ENCODE measurements around the gene ZNF302. TPM values are rescaled to one million over a fixed set of nuclear protein-coding genes. Genes with fewer than 3 reads are reported as not detected.
"Not testable (repeated sequence)": the region's sequence is repeated elsewhere in the genome, so short reads cannot be mapped to it uniquely, and the experiment has no call there.

Gene ZNF302
- total RNA-seq, 1 donor = 19.2 TPM

DNA sequence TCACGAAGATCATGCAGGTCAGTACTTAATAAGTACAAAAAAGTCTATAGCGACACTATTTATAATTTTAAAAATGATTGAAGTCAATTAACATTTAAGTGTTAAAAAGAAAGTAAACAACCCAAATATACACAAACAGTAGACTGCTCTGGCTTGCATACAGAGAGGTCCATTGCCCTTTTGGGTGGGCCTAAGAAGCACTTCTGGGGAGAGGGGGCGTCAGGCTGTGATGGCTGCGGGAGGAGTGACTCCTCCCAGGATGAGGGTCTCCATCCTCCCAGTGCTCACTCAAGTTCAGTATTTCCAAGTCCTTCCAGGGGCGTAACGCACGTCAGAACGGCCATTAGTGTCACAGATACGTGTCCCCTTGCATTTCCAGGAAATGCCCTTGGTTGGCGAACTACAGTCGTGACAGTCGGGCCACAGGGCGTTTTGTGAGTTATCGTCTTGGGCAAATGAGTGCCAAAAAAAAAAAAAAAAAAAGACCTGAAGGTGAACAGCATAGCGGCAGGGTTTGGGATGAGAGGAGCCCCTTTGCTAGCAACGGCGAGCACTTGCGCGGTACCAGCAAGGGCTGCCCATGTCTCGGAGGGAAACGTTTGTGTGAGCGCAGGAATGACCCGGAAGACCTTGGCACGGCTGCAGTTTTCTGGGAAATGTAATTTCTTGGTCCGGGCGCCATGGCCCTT is 637 bp upstream of the ZNF302 start, which contains the start of gene SCGB2B2:
SCGB2B2 (minus strand) TSS at position 463 of the 689 bp plus-strand sequence. CDS start 82,596 bp downstream, outside the sequence.
- H3K4me2 ChIP-seq (ENCODE audit: insufficient read depth, low read length) = peak within 1 kb of the TSS; percentile 96
- H3K36me3 ChIP-seq (ENCODE audit: insufficient read depth, low read length) = peaks cover 30% of the 10 kb centered on the region
- no peaks in the 10 kb centered on the region for H4K20me1 ChIP-seq (ENCODE audit: insufficient read depth, low read length)
- H3K9me3 ChIP-seq (ENCODE audit: low read depth, low read length) = peaks cover under 1% of the 10 kb centered on the region
- peak within 1 kb of the TSS; percentile 99 for H2AFZ ChIP-seq (ENCODE audit: low read length)
- peaks cover 10% of the 10 kb centered on the region for H3K4me1 ChIP-seq (ENCODE audit: insufficient read depth, low read length)
- no peaks in the 10 kb centered on the region for H3K27me3 ChIP-seq (ENCODE audit: insufficient read depth, low read length)
- H3K4me3 ChIP-seq (ENCODE audit: insufficient read depth, low read length) = peak within 1 kb of the TSS; percentile 92
- TF ChIP-seq CTCF (IDR thresholded peaks at IDR 0.05; ENCODE audit: extremely low read depth, low read depth, low read length) = no peak
- peaks cover 15% of the 10 kb centered on the region for H3K79me2 ChIP-seq (ENCODE audit: insufficient read depth, low read length)
- peak within 1 kb of the TSS; percentile 95 for H3K27ac ChIP-seq (ENCODE audit: low read depth, low read length)
- DNase-seq (ENCODE audit: insufficient read length, low spot score, missing footprints) = peak; percentile 93

DNA sequence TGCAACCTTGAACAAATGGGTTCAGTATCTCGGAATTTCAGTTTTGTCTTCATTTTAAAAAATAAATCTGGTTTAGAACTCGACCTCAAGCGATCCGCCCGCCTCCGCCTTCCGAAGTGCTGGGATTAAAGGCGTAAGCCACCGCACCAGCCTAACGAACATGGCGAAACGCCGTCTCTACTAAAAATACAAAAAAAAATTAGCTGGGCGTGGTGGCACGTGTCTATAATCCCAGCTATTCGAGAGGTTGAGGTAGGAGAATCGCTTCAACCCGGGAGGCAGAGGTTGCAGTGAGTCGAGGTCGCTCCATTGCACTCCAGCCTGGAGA is 571 bp downstream of the ZNF302 start:
- no peak for DNase-seq (ENCODE audit: insufficient read length, low spot score, missing footprints)
- peaks cover 10% of the 10 kb centered on the region for H3K4me1 ChIP-seq (ENCODE audit: insufficient read depth, low read length)
- peak overlapping the region; percentile 96 for H3K4me2 ChIP-seq (ENCODE audit: insufficient read depth, low read length)
- H3K27ac ChIP-seq (ENCODE audit: low read depth, low read length) = peak overlapping the region; percentile 95
- peaks cover 42% of the 10 kb centered on the region for H3K36me3 ChIP-seq (ENCODE audit: insufficient read depth, low read length)
- peak overlapping the region; percentile 92 for H3K4me3 ChIP-seq (ENCODE audit: insufficient read depth, low read length)
- H3K27me3 ChIP-seq (ENCODE audit: insufficient read depth, low read length) = no peaks in the 10 kb centered on the region
- H3K9me3 ChIP-seq (ENCODE audit: low read depth, low read length) = peaks cover 3% of the 10 kb centered on the region
- H3K79me2 ChIP-seq (ENCODE audit: insufficient read depth, low read length) = peaks cover 15% of the 10 kb centered on the region
- TF ChIP-seq CTCF (IDR thresholded peaks at IDR 0.05; ENCODE audit: extremely low read depth, low read depth, low read length) = no peak
- peak overlapping the region; percentile 99 for H2AFZ ChIP-seq (ENCODE audit: low read length)
- H4K20me1 ChIP-seq (ENCODE audit: insufficient read depth, low read length) = no peaks in the 10 kb centered on the region

DNA sequence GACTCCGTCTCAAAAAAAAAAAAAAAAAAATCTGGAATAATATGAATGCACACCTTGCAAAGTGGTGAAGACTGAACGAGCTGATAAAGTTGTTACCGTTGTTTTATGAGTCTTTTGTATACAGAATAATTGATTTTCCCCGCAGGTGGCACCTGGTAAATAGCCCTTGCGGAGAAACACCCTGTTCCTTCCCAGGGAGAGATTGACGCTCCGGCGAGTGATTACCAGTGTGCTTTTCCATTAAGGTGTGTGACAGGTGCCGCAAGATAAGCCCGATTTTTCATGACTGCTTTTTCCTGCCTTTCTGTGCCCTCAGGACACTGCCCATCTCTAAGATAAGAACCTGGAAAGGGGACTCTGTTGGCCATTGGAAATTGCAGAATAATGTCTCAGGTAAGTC is 943 bp downstream of the ZNF302 start:
- peaks cover 15% of the 10 kb centered on the region for H3K79me2 ChIP-seq (ENCODE audit: insufficient read depth, low read length)
- peak overlapping the region; percentile 99 for H2AFZ ChIP-seq (ENCODE audit: low read length)
- no peaks in the 10 kb centered on the region for H3K27me3 ChIP-seq (ENCODE audit: insufficient read depth, low read length)
- DNase-seq (ENCODE audit: insufficient read length, low spot score, missing footprints) = no peak
- H3K9me3 ChIP-seq (ENCODE audit: low read depth, low read length) = peaks cover 3% of the 10 kb centered on the region
- peak overlapping the region; percentile 96 for H3K4me2 ChIP-seq (ENCODE audit: insufficient read depth, low read length)
- H3K36me3 ChIP-seq (ENCODE audit: insufficient read depth, low read length) = peaks cover 46% of the 10 kb centered on the region
- peak overlapping the region; percentile 95 for H3K27ac ChIP-seq (ENCODE audit: low read depth, low read length)
- peak overlapping the region; percentile 92 for H3K4me3 ChIP-seq (ENCODE audit: insufficient read depth, low read length)
- H3K4me1 ChIP-seq (ENCODE audit: insufficient read depth, low read length) = peaks cover 10% of the 10 kb centered on the region
- no peaks in the 10 kb centered on the region for H4K20me1 ChIP-seq (ENCODE audit: insufficient read depth, low read length)
- no peak for TF ChIP-seq CTCF (IDR thresholded peaks at IDR 0.05; ENCODE audit: extremely low read depth, low read depth, low read length)

DNA sequence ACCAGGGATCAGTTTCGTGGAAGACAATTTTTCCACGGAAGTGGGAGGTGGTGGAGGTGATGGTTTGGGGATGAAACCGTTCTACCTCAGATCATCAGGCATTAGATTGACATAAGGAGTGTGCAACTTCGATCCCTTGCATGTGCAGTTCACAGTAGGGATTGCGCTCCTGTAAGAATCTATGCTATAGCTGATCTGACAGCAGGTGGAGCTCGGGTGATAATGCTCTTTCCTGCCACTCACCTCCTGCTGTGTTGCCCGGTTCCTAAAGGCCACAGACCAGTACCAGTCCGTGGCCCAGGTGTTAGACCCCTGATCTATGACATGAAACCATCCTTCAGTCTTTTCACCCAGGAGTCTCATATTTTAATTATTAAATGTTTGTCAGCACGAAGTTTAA is 4.0 kb downstream of the ZNF302 start:
- no peaks in the 10 kb centered on the region for H4K20me1 ChIP-seq (ENCODE audit: insufficient read depth, low read length)
- H3K79me2 ChIP-seq (ENCODE audit: insufficient read depth, low read length) = peaks cover 15% of the 10 kb centered on the region
- peaks cover 60% of the 10 kb centered on the region for H3K36me3 ChIP-seq (ENCODE audit: insufficient read depth, low read length)
- DNase-seq (ENCODE audit: insufficient read length, low spot score, missing footprints) = no peak
- H3K27ac ChIP-seq (ENCODE audit: low read depth, low read length) = no peak overlapping the region
- no peak for TF ChIP-seq CTCF (IDR thresholded peaks at IDR 0.05; ENCODE audit: extremely low read depth, low read depth, low read length)
- H3K4me1 ChIP-seq (ENCODE audit: insufficient read depth, low read length) = peaks cover 10% of the 10 kb centered on the region
- H3K9me3 ChIP-seq (ENCODE audit: low read depth, low read length) = peaks cover 18% of the 10 kb centered on the region
- no peaks in the 10 kb centered on the region for H3K27me3 ChIP-seq (ENCODE audit: insufficient read depth, low read length)
- H2AFZ ChIP-seq (ENCODE audit: low read length) = no peak overlapping the region
- H3K4me3 ChIP-seq (ENCODE audit: insufficient read depth, low read length) = no peak overlapping the region
- H3K4me2 ChIP-seq (ENCODE audit: insufficient read depth, low read length) = no peak overlapping the region

DNA sequence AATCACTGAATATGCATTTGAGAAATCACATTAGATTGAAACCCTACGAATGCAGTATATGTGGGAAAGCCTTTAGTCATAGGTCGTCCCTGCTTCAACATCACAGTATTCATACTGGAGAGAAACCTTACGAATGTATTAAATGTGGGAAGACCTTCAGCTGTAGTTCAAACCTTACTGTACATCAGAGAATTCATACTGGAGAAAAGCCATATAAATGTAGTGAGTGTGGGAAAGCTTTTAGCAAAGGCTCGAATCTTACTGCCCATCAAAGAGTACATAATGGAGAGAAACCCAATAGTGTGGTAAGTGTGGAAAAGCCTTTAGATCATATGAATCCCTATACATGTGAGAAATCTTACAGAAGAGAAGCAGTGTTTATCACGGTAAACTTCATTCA is 7.8 kb downstream of the ZNF302 start:
- H2AFZ ChIP-seq (ENCODE audit: low read length); H3K79me2 ChIP-seq (ENCODE audit: insufficient read depth, low read length); H4K20me1 ChIP-seq (ENCODE audit: insufficient read depth, low read length); H3K4me3 ChIP-seq (ENCODE audit: insufficient read depth, low read length); H3K27me3 ChIP-seq (ENCODE audit: insufficient read depth, low read length); DNase-seq (ENCODE audit: insufficient read length, low spot score, missing footprints); H3K4me2 ChIP-seq (ENCODE audit: insufficient read depth, low read length); H3K4me1 ChIP-seq (ENCODE audit: insufficient read depth, low read length); H3K27ac ChIP-seq (ENCODE audit: low read depth, low read length): not testable (repeated sequence)
- H3K36me3 ChIP-seq (ENCODE audit: insufficient read depth, low read length) = peaks cover 43% of the 10 kb centered on the region
- H3K9me3 ChIP-seq (ENCODE audit: low read depth, low read length) = peaks cover 23% of the 10 kb centered on the region
